Measurements from ENCODE around the gene RAP1GAP2. TPM values are rescaled to one million over a fixed set of nuclear protein-coding genes. Genes with fewer than 3 reads are reported as not detected.

The RAP1GAP2 gene
- total RNA-seq, 2 experiments from 2014 or later, result 0.31 to 0.50 TPM

DNA sequence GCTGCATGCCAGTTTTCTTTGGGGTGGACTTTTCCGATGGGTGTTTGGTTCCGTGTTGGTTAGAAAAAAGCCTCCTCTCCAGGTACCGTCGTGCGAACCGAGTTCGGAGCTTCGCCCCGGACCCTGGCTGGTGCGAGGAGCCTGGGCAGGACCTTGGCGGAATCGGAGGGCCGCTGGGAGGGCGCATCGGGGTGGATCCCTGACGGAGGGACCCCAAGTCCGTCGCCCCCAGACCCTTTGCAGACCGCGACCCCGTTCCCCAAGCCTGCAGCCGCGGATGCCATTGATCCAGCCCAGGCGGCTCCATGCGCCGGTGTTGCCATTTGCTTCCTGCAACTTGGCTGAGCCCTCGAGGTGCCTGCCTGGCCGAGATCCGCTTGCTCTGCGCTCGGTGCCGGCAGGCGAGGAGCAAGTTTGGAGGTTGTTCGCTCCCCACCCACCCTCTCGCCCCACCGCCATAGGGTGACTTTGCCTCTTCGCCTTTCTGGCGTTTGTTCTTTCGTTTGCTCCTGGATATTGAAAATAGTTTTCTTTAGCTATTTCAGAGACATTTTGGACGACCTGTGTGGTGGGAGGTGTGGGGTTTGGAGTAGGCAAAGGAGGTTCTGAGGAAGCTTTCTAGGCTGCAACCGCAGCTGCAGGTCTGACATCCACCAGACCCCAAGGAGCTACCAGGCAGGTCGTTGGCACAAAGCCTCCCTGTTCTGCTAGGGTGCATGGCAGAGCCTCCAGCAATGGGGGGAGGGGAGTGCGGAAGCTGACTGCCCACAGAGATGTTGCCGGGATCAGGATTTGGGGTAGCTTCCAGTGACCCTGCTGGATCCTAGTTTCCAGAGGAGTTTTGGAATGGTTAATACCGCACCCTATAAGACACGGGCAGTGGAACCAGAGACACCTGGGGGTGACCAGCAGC, 58.2 kb downstream of the RAP1GAP2 start:
- ATAC-seq, result peak; percentile 55

DNA sequence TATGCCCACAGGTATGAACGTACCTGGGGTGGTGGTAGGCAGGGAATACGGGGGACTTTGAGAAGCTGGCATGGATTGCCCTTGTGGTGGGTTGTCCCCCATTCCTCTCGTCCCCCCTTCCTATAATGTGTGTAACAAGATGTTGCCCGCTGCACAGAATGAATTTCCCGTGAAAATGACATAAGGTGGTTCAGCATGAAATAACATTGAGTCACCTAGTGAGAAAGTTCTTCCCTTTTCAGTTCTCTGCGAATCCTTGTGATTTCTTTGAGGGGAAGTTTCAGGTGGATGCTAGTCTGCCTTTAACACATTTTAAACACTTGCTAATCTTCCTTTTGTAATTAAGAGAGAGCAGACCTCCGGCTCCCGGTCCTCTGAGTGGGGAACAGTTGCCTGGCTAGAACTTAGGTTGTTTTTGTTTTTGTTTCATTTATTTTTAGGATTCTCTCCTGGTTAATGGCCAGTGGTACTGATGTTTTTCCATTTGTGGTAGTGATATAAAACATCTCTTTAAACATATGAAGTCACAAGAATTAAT, 58.9 kb downstream of the RAP1GAP2 start:
- peaks cover 8% of the 10 kb centered on the region for H3K4me1 Mint-ChIP-seq (ENCODE audit: low read depth)

More for the DNA sequence above, 58.2 kb downstream of the RAP1GAP2 start:
- peaks cover 8% of the 10 kb centered on the region for H3K4me1 Mint-ChIP-seq (ENCODE audit: low read depth)
- H3K27ac Mint-ChIP-seq, result no peak overlapping the region
- intact Hi-C loops (cut with micrococcal nuclease), result no loop called here
- peak; percentile 29 for DNase-seq
- no peaks in the 10 kb centered on the region for H3K36me3 Mint-ChIP-seq (ENCODE audit: low read depth)
- no peaks in the 10 kb centered on the region for H3K9me3 Mint-ChIP-seq
- TF ChIP-seq, protein P1, sequence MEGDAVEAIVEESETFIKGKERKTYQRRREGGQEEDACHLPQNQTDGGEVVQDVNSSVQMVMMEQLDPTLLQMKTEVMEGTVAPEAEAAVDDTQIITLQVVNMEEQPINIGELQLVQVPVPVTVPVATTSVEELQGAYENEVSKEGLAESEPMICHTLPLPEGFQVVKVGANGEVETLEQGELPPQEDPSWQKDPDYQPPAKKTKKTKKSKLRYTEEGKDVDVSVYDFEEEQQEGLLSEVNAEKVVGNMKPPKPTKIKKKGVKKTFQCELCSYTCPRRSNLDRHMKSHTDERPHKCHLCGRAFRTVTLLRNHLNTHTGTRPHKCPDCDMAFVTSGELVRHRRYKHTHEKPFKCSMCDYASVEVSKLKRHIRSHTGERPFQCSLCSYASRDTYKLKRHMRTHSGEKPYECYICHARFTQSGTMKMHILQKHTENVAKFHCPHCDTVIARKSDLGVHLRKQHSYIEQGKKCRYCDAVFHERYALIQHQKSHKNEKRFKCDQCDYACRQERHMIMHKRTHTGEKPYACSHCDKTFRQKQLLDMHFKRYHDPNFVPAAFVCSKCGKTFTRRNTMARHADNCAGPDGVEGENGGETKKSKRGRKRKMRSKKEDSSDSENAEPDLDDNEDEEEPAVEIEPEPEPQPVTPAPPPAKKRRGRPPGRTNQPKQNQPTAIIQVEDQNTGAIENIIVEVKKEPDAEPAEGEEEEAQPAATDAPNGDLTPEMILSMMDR (IDR thresholded peaks at IDR 0.05), result no peak
- CTCF ChIA-PET, result interaction anchor here (1.4 to 2.4 kb wide), 2 partner anchors 24 to 159 kb away, joined by 3 to 10 read pairs; no protein-coding TSS in a partner anchor
- H3K4me3 Mint-ChIP-seq, result peak overlapping the region; percentile 70
- peaks cover 33% of the 10 kb centered on the region for H3K27me3 Mint-ChIP-seq
- POLR2A ChIA-PET, result interaction anchor here (0.8 kb wide), 1 partner anchor 40 kb away, joined by 3 read pairs; no protein-coding TSS in a partner anchor

DNA sequence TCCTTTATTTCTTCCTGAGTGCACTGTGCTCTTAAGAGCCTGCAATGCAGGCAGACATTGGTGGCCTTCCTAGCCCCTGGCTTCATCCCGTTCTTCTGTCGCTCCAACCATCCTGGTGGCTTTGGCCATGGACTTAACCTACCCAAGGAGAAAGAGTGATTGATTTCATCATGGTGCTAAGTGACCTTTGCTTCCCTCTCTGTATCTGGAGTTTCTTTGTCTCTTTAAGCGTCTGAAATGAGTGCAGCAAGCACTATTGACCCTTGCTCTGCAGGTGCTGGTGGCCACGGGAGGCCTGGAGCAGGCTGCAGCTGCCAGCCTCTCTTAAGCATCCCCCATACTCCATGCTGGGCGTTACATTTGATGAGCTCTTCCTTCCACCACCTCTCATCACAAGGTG, 60.5 kb downstream of the RAP1GAP2 start:
- Mint-ChIP-seq H3K4me1 (ENCODE audit: low read depth) (peaks cover 8% of the 10 kb centered on the region), H3K27ac (no peak overlapping the region), H3K36me3 (ENCODE audit: low read depth) (no peaks in the 10 kb centered on the region), H3K27me3 (peaks cover 26% of the 10 kb centered on the region), H3K4me3 (no peak overlapping the region), H3K9me3 (no peaks in the 10 kb centered on the region)
- ChIA-PET POLR2A (no interaction called here), CTCF (interaction anchor here (2.8 kb wide), 1 partner anchor 8 kb away, joined by 18 read pairs; no protein-coding TSS in a partner anchor)
- intact Hi-C loops (cut with micrococcal nuclease), result no loop called here
- no peak for ATAC-seq
- DNase-seq, result no peak
- TF ChIP-seq, protein P1 (IDR thresholded peaks at IDR 0.05), result no peak

More for the DNA sequence above, 58.9 kb downstream of the RAP1GAP2 start:
- intact Hi-C loops (cut with micrococcal nuclease), result no loop called here
- ChIA-PET CTCF (interaction anchor here (1.4 to 2.4 kb wide), 2 partner anchors 25 to 158 kb away, joined by 3 to 10 read pairs; no protein-coding TSS in a partner anchor), POLR2A (interaction anchor here (0.8 kb wide), 1 partner anchor 41 kb away, joined by 3 read pairs; no protein-coding TSS in a partner anchor)
- ATAC-seq (no peak), DNase-seq (no peak)
- no peaks in the 10 kb centered on the region for H3K36me3 Mint-ChIP-seq (ENCODE audit: low read depth)
- H3K27me3 Mint-ChIP-seq, result peaks cover 33% of the 10 kb centered on the region
- H3K4me3 Mint-ChIP-seq, result peak overlapping the region; percentile 70
- no peaks in the 10 kb centered on the region for H3K9me3 Mint-ChIP-seq
- no peak overlapping the region for H3K27ac Mint-ChIP-seq
- TF ChIP-seq, protein P1 (IDR thresholded peaks at IDR 0.05), result no peak

DNA sequence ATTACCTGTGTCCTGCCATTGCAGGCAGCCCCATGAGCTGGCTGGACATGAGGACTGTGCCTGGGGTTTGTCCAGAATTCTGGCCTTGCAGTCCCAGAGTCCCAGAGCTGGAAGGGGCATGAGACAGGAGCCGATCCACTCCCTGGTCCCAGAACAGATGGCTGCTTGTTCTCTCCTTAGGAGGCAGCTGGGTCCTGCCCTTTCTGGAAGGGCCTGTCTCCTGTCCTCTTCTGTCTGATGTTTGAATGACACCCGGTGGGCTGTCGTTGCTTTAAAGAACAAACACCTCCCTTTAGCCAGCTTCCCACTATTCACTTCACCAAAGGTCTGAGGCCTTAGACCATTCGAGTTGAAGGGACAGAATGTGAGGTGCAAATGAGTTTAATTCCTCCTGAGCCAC, 63.8 kb downstream of the RAP1GAP2 start:
- peaks cover 9% of the 10 kb centered on the region for H3K27me3 Mint-ChIP-seq
- ChIA-PET CTCF (no interaction called here), POLR2A (no interaction called here)
- no peak overlapping the region for H3K27ac Mint-ChIP-seq
- TF ChIP-seq, protein P1 (IDR thresholded peaks at IDR 0.05), result no peak
- no peak overlapping the region for H3K4me3 Mint-ChIP-seq
- H3K9me3 Mint-ChIP-seq, result no peaks in the 10 kb centered on the region
- ATAC-seq (no peak), DNase-seq (no peak)
- H3K36me3 Mint-ChIP-seq (ENCODE audit: low read depth), result no peaks in the 10 kb centered on the region
- intact Hi-C loops (cut with micrococcal nuclease), result no loop called here
- H3K4me1 Mint-ChIP-seq (ENCODE audit: low read depth), result peaks cover 3% of the 10 kb centered on the region

Data from activated CD8-positive, alpha-beta T cell treated with anti-CD3 and anti-CD28 coated beads for 36 hours (primary cell).